GM18873 (cell line): ENCODE results near the gene NCAPG.
A peak's percentile ranks its signal among the peaks of the same experiment; 100 is the strongest.
"Not testable (repeated sequence)": the region's sequence is repeated elsewhere in the genome, so short reads cannot be mapped to it uniquely, and the experiment has no call there.

Experiments used
- ATAC-seq: cut with Tn5 transposase; IDR thresholded peaks from one replicate; pipeline ENCODE4 v1.9.1; 2021; ENCODE audit warnings: mild to moderate bottlenecking, moderate library complexity, moderate number of reproducible peaks; ENCODE audit not compliant: unreplicated experiment, low FRiP score

The NCAPG gene

GRCh38 chr4:17794730-17795129 lies 16.0 kb upstream of the NCAPG start:
- ATAC-seq: no peak

DNA sequence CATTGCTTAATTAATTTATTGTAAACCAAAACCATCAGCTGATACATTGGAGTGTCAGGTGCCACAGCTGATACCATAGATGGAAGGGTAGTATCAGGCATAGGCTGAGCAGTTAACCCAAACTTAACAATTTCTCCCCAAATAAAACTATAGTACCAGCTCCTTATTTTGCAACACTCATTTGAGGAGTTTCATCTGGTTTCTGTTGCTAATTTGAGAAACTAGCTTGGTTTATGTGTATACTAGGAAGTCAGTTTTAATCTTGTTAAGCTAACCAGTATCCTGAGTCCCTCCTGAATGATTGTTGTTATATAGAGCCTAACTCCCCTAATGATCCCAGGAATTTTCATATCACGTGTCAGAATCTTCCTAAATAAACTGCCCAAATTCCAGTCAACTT lies 13.0 kb upstream of the NCAPG start:
- ATAC-seq: no peak

DNA sequence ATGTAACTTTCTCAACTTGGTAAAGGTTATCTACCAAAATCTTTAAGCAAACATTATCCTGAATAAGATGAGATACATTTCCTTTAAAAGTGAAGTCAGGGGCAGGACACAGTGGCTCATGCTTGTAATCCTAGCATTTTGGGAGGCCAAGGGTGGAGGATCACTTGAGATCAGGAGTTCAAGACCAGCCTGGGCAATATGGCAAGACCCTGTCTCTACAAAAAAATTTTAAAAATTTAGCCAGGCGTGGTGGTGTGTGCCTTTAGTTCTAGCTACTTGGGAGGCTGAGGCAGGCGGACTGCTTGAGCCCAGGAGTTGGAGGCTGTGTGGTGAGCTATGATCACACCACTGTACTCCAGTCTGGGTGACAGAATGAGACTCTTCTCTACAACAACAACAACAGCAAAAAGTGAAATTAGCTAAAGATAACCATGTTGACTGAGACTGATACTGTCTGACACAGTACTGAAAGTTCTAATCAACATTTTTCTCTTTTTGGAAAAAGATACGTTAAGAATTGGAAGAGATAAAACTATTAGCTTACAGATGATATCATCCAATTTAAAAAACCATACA lies 5.1 kb upstream of the NCAPG start:
- ATAC-seq: no peak

DNA sequence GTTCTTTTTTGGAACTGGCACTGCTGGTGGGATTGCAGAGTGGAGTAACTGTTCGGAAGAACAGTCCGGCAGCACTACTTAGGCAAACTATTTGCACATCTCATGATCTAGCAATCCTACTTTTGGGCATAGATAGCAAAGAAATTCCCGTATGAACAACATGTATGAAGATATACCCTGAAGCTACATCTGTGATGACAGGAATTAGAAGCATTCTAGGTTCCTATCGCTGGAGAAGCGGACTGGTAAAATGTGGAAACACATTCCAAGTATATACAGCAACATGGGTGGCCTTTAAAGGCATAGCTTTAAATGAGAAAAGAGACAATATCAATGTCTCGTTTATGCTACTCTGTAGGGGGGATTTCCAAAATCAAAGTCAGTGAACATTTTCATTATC lies 3.3 kb upstream of the NCAPG start:
- no peak for ATAC-seq

GRCh38 chr4:17809667-17810066 lies 1.1 kb upstream of the NCAPG start:
- no peak for ATAC-seq

DNA sequence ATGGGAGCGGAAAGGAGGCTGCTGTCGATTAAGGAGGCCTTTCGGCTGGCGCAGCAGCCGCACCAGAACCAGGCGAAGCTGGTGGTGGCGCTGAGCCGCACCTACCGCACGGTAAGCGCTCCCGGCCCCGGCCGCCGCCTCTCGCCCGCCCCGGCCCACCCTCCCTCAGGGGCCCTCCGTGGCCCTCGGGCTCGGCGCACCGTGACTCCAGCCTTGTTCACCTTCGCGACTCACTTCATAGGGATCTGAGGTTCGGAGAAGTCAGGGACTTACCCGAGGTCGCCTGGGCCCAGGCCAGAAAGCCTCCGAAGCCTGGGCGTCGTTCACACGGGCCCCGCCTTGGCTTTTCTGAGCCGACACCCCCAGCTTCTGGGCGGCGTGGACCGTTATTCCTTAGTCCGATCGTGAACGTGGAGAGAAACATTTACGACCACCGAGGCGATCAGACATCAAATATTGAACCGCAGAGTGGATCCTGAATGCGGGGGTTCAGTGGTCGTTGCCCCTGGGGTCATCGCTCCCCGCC lies 362 bp downstream of the NCAPG start:
- ATAC-seq: peak; percentile 13

- ATAC-seq: no peak
These were observed 1.3 kb downstream of the NCAPG start for GRCh38 chr4:17812125-17812524.

DNA sequence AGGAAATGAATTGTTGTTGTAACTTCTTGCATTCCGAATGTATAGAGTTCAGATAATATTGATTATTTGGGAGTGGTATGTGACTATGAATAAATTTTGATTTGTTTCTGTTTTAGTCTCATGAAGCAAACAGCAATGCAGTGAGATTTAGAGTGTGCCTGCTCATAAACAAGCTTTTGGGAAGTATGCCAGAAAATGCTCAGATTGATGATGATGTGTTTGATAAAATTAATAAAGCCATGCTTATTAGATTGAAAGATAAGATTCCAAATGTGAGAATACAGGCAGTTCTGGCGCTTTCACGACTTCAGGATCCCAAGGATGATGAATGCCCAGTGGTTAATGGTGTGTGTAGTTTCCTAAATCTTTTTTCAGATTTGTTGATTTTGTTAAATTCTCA lies 2.0 kb downstream of the NCAPG start:
- ATAC-seq: no peak

DNA sequence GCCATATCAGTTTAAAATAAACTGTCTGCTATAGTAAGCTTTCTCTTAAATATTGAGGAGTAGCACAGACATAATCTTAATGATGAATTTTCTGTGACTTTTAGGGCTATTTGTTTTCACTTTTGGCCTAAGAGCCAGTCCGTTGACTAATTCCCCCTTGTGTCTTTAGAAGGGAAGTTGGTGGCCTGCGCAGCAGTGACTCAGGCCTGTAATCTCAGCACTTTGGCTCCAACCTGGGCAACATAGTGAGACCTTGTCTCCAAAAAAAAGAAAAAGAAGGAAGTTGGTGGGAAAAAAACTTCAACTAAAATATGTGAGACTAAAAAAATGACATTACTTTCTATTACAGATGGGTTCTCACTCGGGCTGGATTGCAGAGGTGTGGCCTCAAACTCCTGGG lies 3.4 kb downstream of the NCAPG start:
- ATAC-seq: no peak

GRCh38 chr4:17816142-17816541 lies 5.4 kb downstream of the NCAPG start:
- no peak for ATAC-seq

GRCh38 chr4:17817027-17817426 lies 6.2 kb downstream of the NCAPG start:
- peak; percentile 79 for ATAC-seq

GRCh38 chr4:17823871-17824669 lies 13.3 kb downstream of the NCAPG start:
- no peak for ATAC-seq

DNA sequence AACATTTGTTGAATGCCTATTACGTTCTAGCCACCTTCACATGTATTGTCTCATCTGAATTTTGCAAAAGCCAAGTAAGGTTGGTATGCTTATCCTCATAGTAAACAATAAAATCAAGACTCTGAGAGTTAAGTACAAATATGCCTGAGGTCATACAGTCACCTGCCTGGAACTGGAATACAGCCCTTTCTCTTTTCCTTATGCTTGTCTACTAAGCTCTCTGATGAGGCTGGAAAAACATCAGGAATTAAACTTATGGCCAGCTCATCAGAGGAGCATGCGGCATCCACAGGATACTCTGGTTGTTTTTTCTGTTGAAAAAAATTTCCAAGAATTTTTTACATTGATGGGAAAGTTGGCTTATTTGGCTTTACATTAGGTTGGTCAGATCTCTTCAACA lies 35.5 kb downstream of the NCAPG start:
- no peak for ATAC-seq

DNA sequence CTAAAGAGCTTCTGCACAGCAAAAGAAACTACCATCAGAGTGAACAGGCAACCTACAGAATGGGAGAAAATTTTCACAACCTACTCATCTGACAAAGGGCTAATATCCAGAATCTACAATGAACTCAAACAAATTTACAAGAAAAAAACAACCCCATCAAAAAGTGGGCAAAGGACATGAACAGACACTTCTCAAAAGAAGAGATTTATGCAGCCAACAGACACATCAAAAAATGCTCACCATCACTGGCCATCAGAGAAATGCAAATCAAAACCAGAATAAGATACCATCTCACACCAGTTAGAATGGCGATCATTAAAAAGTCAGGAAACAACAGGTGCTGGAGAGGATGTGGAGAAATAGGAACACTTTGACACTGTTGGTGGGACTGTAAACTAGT lies 39.5 kb downstream of the NCAPG start:
- ATAC-seq: not testable (repeated sequence)

GRCh38 chr4:17851959-17852358 lies 41.2 kb downstream of the NCAPG start:
- ATAC-seq: no peak

GRCh38 chr4:17854036-17854435 lies 43.3 kb downstream of the NCAPG start:
- ATAC-seq: no peak

DNA sequence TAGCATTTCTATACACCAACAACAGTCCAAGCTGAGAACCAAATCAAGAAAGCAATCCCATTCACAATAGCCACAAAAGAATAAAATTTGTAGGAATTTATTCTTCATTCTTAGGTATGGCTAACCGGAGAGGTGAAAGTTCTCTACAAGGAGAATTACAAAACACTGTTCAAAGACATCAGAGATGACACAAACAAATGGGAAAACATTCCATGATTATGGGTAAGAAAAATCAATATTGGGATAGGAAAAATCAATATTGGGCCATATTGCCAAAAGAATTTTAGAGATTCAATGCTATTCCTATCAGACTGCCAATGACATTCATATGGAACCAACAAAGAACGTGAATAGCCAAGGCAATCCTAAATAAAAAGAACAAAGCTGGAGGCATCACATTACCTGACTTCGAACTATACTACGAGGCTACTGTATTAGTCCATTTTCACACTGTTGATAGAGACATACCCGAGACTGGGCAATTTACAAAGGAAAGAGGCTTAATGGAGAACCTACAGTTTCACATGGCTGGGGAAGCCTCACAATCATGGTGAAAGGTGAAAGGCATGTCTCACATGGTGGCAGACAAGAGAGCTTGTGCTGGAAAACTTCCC lies 49.1 kb downstream of the NCAPG start:
- ATAC-seq: no peak

- ATAC-seq: not testable (repeated sequence)
These were observed 51.1 kb downstream of the NCAPG start for GRCh38 chr4:17861906-17862305.

- no peak for ATAC-seq
These were observed 55.1 kb downstream of the NCAPG start for GRCh38 chr4:17865866-17866363.

- ATAC-seq: no peak
These were observed 56.0 kb downstream of the NCAPG start for GRCh38 chr4:17866810-17867209.

- ATAC-seq: no peak
These were observed 56.5 kb downstream of the NCAPG start for GRCh38 chr4:17867276-17867675.
